ENCODE measurements around the gene SETD6. TPM values are rescaled to one million over a fixed set of nuclear protein-coding genes. Genes with fewer than 3 reads are reported as not detected.

The SETD6 gene
- total and polyA plus RNA-seq, 2 donors (not counting 1 experiment from before 2014, with no cell fraction given), result 7.2 to 7.9 TPM

DNA sequence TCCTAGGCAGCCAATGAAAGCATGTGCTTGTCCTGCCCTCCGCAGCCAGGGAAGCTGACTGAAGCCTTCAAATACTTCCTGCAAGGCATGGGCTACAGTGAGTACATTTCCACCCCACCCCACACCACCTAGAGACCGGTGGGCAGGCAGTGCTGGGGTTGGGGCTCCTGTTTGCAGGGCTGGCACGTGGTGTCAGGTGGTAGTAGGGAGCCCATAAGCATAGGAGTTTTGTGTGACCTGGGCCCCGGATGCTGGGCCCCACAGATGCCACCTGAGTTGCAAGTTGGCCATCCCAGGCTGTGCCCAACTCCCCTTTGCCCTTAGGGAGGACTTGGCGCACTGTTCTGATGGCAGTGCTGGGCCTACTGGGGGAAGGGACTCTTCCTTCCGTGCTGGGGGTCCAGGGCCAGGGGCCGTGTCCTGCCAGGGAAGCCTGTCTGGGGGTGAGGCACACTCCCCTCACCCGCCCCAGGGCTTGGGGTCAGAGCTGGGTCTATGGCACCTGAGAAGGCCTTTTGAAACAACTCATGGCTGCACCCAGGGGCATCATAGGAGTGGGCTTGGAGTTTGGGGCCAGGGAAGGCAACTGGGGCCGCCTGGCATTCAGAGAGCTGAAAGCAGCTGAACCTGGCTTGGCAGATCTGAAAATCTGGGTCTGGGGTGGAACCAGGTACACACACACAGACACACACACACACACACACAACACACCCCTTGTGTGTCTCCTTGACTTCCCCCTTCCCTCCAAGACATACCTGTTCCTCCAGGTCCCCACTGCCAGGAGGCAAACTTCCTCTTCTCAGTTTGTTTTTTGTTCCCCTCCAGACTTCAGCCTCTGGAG lies 5.8 kb upstream of the SETD6 start:
- H3K27ac ChIP-seq (ENCODE audit: insufficient read depth, low read length), result no peak overlapping the region
- no peak overlapping the region for H3K4me3 ChIP-seq (replicated peaks in 1 of 4; ENCODE audit: control extremely low read depth in 1 of 4, insufficient read depth in 1 of 4, low read depth in 3 of 4, low read length in 4 of 4)
- no peaks in the 10 kb centered on the region for H3K36me3 ChIP-seq (ENCODE audit: control insufficient read depth, insufficient read depth, low read length)
- no peak overlapping the region for H3K4me2 ChIP-seq (ENCODE audit: extremely low read depth, insufficient read depth, low read length)
- no peaks in the 10 kb centered on the region for H4K20me1 ChIP-seq (ENCODE audit: control insufficient read depth, extremely low read depth, insufficient read depth, low read length)
- H2AFZ ChIP-seq (ENCODE audit: low read length), result no peak overlapping the region
- H3K27me3 ChIP-seq (ENCODE audit: control insufficient read depth, insufficient read depth, low read length), result no peaks in the 10 kb centered on the region
- TF ChIP-seq CTCF (conservative IDR thresholded peaks at IDR 0.05 in 1 of 2, IDR thresholded peaks at IDR 0.05 in 1 of 2; ENCODE audit: low read depth in 1 of 2, low read length in 2 of 2), result no peak
- TF ChIP-seq EZH2 (IDR thresholded peaks at IDR 0.05; ENCODE audit: low read length, missing control alignments), result no peak
- H3K9me3 ChIP-seq (ENCODE audit: control insufficient read depth, insufficient read depth, low read depth, low read length), result no peaks in the 10 kb centered on the region
- no peaks in the 10 kb centered on the region for H3K4me1 ChIP-seq (ENCODE audit: control insufficient read depth, extremely low read depth, insufficient read depth, low read length)
- no peak overlapping the region for H3K9ac ChIP-seq (ENCODE audit: insufficient read depth, low read length)
- no peaks in the 10 kb centered on the region for H3K79me2 ChIP-seq (ENCODE audit: control insufficient read depth, insufficient read depth, low read length)
- no peak for DNase-seq (ENCODE audit: low read depth in 2 of 2)

- TF ChIP-seq CTCF (conservative IDR thresholded peaks at IDR 0.05 in 1 of 2, IDR thresholded peaks at IDR 0.05 in 1 of 2; ENCODE audit: low read depth in 1 of 2, low read length in 2 of 2), result no peak
- no peak for TF ChIP-seq EZH2 (IDR thresholded peaks at IDR 0.05; ENCODE audit: low read length, missing control alignments)
- no peak for DNase-seq (ENCODE audit: low read depth in 2 of 2)
These were observed 5.1 kb upstream of the SETD6 start for GRCh38 chr16:58510097-58510775.

GRCh38 chr16:58510776-58511628 lies 4.3 kb upstream of the SETD6 start:
- no peaks in the 10 kb centered on the region for H3K79me2 ChIP-seq (ENCODE audit: control insufficient read depth, insufficient read depth, low read length)
- H3K4me1 ChIP-seq (ENCODE audit: control insufficient read depth, extremely low read depth, insufficient read depth, low read length), result no peaks in the 10 kb centered on the region
- H3K27ac ChIP-seq (ENCODE audit: insufficient read depth, low read length), result no peak overlapping the region
- H3K4me3 ChIP-seq (replicated peaks in 1 of 4; ENCODE audit: control extremely low read depth in 1 of 4, insufficient read depth in 1 of 4, low read depth in 3 of 4, low read length in 4 of 4), result no peak overlapping the region
- no peaks in the 10 kb centered on the region for H4K20me1 ChIP-seq (ENCODE audit: control insufficient read depth, extremely low read depth, insufficient read depth, low read length)
- DNase-seq (ENCODE audit: low read depth in 2 of 2), result no peak
- H2AFZ ChIP-seq (ENCODE audit: low read length), result no peak overlapping the region
- no peak overlapping the region for H3K9ac ChIP-seq (ENCODE audit: insufficient read depth, low read length)
- no peak overlapping the region for H3K4me2 ChIP-seq (ENCODE audit: extremely low read depth, insufficient read depth, low read length)
- no peaks in the 10 kb centered on the region for H3K36me3 ChIP-seq (ENCODE audit: control insufficient read depth, insufficient read depth, low read length)
- no peaks in the 10 kb centered on the region for H3K9me3 ChIP-seq (ENCODE audit: control insufficient read depth, insufficient read depth, low read depth, low read length)
- no peaks in the 10 kb centered on the region for H3K27me3 ChIP-seq (ENCODE audit: control insufficient read depth, insufficient read depth, low read length)
- no peak for TF ChIP-seq EZH2 (IDR thresholded peaks at IDR 0.05; ENCODE audit: low read length, missing control alignments)
- no peak for TF ChIP-seq CTCF (conservative IDR thresholded peaks at IDR 0.05 in 1 of 2, IDR thresholded peaks at IDR 0.05 in 1 of 2; ENCODE audit: low read depth in 1 of 2, low read length in 2 of 2)

More at GRCh38 chr16:58510097-58510775, 5.1 kb upstream of the SETD6 start:
- Histone ChIP-seq H3K4me3 (replicated peaks in 1 of 4; ENCODE audit: control extremely low read depth in 1 of 4, insufficient read depth in 1 of 4, low read depth in 3 of 4, low read length in 4 of 4) (no peak overlapping the region), H3K9ac (ENCODE audit: insufficient read depth, low read length) (no peak overlapping the region), H3K4me1 (ENCODE audit: control insufficient read depth, extremely low read depth, insufficient read depth, low read length) (no peaks in the 10 kb centered on the region), H3K79me2 (ENCODE audit: control insufficient read depth, insufficient read depth, low read length) (no peaks in the 10 kb centered on the region), H4K20me1 (ENCODE audit: control insufficient read depth, extremely low read depth, insufficient read depth, low read length) (no peaks in the 10 kb centered on the region), H3K9me3 (ENCODE audit: control insufficient read depth, insufficient read depth, low read depth, low read length) (no peaks in the 10 kb centered on the region), H3K27ac (ENCODE audit: insufficient read depth, low read length) (no peak overlapping the region), H3K36me3 (ENCODE audit: control insufficient read depth, insufficient read depth, low read length) (no peaks in the 10 kb centered on the region), H2AFZ (ENCODE audit: low read length) (no peak overlapping the region), H3K27me3 (ENCODE audit: control insufficient read depth, insufficient read depth, low read length) (no peaks in the 10 kb centered on the region), H3K4me2 (ENCODE audit: extremely low read depth, insufficient read depth, low read length) (no peak overlapping the region)
